Medulla oblongata (tissue), 1 donor: ENCODE results near the gene ANXA2.

Experiments used
- DNase-seq: peaks from one replicate; pipeline ENCODE4 v3.0.0-alpha.2; 2015; ENCODE audit errors: extremely low spot score

ANXA2 gene

GRCh38 chr15:60389261-60390077, 8.3 kb downstream of the ANXA2 start:
- DNase-seq, result no peak

DNA sequence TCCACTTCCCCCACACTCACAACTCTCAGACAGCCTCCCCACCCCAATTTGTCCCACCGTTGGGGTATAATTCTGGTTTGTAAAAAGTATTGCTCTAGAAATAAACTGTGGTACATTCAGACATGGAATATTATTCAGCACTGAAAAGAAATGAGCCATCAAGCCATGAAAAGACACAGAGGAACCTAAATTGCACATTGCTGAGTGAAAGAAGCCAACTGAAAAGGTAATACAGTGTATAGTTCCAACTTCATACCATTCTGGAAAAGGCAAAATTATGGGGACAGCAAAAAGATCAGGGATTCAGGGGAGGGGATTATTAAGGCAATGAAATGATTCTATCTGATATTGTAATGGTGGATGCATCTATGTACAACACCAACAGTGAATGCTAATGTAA, 10.5 kb downstream of the ANXA2 start:
- no peak for DNase-seq

GRCh38 chr15:60386615-60387014, 11.2 kb downstream of the ANXA2 start:
- DNase-seq, result no peak

DNA sequence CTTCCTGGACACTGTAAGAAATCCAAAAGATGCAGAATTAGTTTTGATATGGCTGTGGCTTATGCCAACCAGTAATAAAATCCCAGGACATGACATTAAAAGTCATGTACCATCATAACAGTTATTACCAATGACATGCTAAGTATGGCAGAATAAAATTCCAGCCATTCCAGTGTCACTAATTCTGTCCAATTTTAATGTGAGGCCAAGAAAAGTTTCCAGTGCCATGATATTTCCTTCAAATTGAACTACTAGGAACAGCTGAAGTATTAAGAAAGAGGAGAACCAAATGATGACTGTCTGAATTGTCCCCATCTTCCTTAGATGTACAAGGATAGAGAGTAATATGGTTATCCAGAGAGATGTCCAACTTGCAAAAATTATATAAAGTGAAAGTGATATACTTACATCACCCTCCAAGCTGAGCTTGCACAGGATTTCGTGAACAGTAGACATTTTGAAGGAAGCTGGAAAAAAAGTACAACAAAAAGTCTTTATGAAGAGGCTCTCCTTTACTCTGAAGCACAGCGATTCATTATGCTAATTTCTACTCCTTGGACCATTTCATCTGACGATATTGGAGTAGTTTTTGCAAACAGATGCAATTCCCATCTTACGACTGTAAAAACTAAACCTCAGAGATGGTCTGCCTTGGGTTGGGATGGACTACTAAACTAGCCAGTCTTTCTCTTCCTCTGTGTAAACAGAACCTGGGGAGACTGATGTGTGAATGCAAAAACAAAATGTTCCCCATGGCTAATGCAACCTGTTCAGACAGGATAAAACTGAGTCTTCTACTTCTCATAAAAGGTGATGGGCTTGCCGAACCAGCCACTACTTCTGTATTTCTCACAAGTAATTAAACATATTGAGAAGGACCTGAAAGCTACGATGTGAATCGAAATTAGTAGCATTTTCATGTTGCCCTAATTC, 11.9 kb downstream of the ANXA2 start:
- DNase-seq, result no peak

DNA sequence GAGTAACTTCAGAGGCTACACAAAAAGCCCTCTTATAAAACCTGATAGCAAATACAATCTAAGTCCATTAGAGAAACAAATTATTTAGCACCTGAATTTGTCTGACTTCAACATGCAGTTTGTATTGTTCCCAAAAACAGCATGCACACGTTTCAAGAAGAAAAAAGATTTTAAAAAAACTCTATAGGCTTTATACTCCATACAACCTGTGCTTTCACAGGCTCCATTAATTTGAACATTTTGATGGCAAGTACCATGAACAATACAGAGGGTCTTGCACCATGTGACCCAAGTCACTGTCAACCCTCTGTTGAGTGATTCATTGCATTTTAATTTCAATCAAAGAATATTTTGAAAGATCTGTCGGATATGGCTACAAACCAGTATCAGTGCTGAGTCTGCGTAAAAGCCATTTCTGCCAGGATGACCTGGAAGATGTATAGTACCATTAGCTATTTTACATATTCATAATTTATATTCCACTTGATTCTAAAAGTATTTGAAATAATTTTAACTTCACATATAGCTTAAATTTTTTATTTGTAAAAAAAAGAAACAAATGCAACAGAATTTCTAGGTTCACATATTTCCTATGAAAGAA, 13.2 kb downstream of the ANXA2 start:
- DNase-seq, result no peak

DNA sequence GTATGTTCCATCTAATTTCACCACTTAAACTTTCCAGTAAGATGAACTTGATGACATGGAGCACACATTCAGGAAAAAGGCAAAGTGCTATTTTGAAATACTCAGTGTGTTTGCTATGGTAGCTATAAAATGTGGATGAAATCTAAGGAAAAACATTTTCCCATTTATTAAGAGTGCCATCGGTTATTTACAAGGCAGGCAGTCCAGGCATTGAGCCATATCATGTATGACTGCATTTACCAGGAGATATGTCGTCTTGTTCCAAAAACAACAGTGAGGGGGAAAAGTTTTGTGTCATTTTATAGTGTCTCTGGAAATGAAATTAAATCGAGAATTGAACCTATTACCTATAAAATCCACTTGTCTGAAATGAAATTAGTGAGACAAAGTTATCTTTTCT, 13.7 kb downstream of the ANXA2 start:
- DNase-seq, result no peak

DNA sequence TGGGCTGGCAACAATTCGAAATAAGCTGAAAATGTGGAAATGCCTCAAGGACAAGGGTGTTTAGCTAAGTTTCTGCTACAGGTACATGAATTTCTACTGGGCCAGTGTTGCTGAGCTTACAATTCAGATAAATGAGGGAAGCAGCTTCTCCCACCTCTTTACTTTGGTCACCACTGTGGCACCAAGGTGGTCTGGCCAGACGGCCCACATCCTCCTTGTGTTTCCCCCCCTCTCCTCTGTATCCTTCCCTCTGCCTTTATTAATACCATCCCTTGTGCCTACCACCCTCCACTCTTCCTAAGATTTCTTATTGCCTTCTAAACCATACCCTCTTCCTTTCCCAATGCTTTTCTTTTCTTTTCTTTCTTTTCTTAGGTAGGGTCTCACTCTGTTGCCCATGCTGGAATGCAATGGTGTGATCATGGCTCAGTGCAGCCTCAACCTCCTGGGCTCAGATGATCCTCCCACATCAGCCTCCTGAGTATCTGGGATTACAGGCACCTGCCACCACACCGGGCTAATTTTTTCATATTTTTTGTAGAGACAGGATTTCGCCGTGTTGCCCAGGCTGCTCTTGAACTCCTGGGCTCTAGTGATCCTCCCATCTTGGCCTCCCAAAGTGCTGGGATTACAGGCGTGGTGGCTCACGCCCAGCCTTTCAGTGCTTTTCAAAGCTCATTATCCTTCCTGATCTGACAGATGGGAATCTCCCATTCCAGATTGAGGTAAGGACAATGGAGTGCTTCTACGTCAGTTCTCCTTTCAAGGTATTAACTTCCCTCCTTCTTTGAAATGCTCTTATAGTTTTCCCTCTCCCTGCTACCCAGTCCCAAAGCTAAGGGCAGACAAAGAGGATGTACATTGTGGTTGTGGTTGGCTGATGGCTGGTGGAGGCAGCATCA, 14.8 kb downstream of the ANXA2 start:
- DNase-seq, result no peak

GRCh38 chr15:60381148-60381788, 16.5 kb downstream of the ANXA2 start:
- DNase-seq, result no peak

DNA sequence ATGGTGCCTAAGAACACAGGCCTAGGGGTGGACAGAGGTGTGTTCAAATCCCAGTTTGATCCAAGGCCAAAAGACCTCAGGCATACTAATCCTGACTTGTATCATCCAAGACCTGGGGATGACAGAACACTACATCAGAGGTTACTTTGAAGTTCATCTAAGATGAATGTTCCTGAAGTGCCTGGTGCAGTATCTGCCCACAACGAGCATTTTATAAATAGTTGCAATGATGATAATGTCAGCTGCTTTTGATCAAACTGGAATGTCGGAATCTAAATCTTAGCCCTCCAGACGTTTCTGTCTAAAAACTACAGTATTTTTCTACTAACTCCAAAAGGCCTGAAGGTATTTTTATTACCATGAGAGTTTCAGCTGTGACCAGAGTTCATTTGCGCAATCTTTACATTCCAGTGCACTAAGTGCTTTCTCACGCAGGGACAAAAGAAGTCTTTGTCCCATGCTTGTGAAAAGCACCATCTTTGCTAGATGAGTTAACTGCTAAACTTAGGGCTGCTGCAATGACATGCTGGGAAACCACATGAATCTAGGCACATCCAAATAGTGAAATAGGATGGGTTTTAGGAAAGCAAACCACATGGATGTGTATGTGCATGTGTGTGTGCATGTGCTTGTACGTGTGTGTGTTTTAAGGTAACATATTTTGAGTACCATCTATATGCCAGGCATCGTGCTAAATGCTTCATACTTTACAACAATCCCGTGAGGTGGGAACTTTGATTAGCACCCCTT, 18.1 kb downstream of the ANXA2 start:
- DNase-seq, result no peak

GRCh38 chr15:60379185-60379524, 18.6 kb downstream of the ANXA2 start:
- DNase-seq, result no peak

DNA sequence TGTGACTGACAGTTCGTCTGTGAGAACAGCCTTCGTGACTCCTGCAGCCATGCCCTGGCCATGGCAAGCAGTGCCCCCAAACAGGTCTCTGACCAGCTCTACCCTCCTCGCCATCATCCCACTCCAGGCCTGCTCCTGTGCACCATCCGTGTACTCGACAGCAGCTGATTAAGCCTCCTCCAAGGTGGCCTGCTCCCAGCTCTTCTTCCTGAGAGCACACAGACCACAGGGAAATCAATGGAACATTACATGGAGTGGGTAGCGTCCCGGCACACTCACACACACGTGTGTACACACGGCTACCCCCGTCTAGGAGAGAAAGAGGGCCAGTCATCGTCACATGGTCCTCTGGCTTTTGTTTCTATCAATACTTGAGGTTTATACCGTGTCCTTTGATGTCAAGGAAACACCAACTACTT, 21.1 kb downstream of the ANXA2 start:
- no peak for DNase-seq

DNA sequence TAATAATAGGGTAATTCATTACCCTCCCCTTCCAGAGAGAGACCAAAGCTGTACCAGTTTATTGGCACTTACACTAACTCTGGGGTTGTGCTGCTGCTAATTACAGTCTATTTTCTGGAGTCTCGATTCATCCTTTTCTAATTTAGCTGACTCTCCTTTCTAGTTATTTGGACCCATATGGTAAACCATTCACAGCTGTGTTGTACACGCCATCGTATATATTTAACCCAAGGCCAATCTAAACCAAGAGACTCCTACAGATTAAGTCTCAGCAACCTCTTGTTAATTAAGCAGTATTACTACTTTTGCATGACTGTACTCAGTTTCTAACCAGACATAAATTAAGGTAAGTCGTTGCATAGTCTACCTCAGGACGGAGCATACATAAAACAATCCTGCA, 22.5 kb downstream of the ANXA2 start:
- no peak for DNase-seq

GRCh38 chr15:60374628-60375081, 23.1 kb downstream of the ANXA2 start:
- peak; percentile 61 for DNase-seq

DNA sequence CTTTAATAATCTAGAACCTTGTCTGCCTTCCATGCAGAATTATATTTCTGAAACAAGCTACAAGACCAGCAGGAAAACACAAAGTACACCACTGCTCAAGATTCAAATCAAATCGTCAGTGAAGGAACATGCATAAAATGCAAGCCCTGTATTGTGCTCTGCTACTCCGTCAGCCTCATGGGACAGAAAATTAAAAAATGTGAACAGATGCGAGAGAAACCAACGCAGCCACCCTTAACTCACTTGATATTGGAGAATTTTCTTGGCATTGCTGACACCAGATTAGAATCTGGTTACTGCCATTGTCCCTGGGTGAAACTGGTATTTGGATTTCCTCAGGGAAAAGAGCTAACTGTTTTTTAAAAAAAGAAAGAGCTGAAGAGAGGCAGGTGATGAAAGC, 23.6 kb downstream of the ANXA2 start:
- DNase-seq, result no peak

DNA sequence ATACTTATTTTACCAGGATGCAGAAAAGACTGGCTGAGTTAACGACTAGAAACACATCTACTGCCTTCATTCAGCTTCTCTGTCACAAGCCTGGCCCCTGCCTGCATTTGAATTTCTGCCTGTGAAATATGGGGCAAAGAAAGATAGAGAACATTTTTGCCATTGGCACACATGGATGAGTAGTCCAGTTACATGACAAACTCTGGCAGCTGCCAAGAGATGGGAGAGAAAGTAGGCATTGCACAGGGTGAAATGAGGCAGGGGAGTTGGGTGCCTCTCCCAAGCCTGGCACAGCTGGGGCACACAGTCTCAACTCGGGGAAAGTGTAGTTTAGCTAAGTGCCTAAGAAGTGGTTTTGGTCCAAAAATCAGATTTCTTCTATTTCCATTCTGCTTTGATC, 24.0 kb downstream of the ANXA2 start:
- no peak for DNase-seq

GRCh38 chr15:60373327-60373726, 24.5 kb downstream of the ANXA2 start:
- no peak for DNase-seq

GRCh38 chr15:60372756-60373155, 25.0 kb downstream of the ANXA2 start:
- no peak for DNase-seq

DNA sequence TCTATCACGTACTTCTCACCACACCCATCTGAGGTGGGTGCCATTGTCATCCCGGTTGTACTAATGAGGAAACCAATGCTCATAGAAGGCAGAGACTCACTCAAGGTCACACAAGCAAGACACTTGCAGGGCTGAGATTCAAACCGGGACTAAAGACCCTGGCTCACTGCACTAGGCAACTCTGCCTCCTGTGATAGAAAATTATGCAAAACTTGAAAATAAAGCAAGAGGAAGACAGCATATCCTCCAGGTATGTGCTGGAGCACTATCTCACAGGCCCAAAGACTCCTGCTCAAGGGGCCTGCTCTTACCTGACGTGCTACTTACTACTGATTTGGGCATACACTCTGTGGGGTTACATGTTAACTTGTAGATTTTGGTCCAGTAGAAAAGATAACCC, 25.6 kb downstream of the ANXA2 start:
- no peak for DNase-seq

GRCh38 chr15:60371175-60372051, 26.4 kb downstream of the ANXA2 start:
- no peak for DNase-seq
